Liver (tissue), 3 donors: ENCODE data around the gene MAP3K3.
"Not testable (repeated sequence)": the region's sequence is repeated elsewhere in the genome, so short reads cannot be mapped to it uniquely, and the experiment has no call there.

ENCODE experiments used
- RAD21 ChIP-seq, 2 donors: IDR thresholded peaks; 2 replicates each; pipeline ENCODE4 v1.6.1; 2016; ENCODE audit warnings: antibody characterized with exemption in 2 of 2, mild to moderate bottlenecking in 2 of 2
- YY1 ChIP-seq: IDR thresholded peaks from 2 replicates; pipeline ENCODE4 v1.6.1; 2016; ENCODE audit warnings: antibody characterized with exemption, mild to moderate bottlenecking
- TF ChIP-seq, protein P1 (sequence below): fragments of 150-350 bp; IDR thresholded peaks from 2 replicates; pipeline ENCODE4 v1.5.1; 2017; ENCODE audit warnings: improper control_type of control experiment, low read depth, low read length; ENCODE audit not compliant: missing input control
- TF ChIP-seq, protein P2 (sequence below): IDR thresholded peaks from 2 replicates; pipeline ENCODE4 v1.6.1; 2016; ENCODE audit warnings: antibody characterized with exemption
- donor health status: healthy.
- donor health status: healthy.

DNA sequence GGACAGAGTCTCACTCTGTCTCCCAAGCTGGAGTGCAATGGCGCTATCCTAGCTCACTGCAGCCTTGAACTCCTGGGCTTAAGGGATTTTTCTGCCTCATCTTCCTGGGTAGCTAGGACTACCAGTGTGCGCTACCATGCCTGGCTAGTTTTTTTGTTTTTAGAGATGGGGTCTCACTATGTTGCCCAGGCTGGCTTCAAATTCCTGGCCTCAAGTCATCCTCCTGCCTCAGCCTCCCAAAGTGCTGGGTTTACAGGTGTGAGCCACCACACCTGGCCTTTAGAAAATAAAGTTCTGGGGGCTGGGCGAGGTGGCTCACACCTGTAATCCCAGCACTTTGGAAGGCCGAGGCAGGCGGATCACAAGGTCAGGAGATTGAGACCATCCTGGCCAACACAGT lies 98.0 kb downstream of the MAP3K3 start:
- TF ChIP-seq, protein P1, sequence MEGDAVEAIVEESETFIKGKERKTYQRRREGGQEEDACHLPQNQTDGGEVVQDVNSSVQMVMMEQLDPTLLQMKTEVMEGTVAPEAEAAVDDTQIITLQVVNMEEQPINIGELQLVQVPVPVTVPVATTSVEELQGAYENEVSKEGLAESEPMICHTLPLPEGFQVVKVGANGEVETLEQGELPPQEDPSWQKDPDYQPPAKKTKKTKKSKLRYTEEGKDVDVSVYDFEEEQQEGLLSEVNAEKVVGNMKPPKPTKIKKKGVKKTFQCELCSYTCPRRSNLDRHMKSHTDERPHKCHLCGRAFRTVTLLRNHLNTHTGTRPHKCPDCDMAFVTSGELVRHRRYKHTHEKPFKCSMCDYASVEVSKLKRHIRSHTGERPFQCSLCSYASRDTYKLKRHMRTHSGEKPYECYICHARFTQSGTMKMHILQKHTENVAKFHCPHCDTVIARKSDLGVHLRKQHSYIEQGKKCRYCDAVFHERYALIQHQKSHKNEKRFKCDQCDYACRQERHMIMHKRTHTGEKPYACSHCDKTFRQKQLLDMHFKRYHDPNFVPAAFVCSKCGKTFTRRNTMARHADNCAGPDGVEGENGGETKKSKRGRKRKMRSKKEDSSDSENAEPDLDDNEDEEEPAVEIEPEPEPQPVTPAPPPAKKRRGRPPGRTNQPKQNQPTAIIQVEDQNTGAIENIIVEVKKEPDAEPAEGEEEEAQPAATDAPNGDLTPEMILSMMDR = not testable (repeated sequence)
- not testable (repeated sequence) for TF ChIP-seq RAD21 (IDR thresholded peaks at IDR 0.05); YY1
- TF ChIP-seq, protein P2, sequence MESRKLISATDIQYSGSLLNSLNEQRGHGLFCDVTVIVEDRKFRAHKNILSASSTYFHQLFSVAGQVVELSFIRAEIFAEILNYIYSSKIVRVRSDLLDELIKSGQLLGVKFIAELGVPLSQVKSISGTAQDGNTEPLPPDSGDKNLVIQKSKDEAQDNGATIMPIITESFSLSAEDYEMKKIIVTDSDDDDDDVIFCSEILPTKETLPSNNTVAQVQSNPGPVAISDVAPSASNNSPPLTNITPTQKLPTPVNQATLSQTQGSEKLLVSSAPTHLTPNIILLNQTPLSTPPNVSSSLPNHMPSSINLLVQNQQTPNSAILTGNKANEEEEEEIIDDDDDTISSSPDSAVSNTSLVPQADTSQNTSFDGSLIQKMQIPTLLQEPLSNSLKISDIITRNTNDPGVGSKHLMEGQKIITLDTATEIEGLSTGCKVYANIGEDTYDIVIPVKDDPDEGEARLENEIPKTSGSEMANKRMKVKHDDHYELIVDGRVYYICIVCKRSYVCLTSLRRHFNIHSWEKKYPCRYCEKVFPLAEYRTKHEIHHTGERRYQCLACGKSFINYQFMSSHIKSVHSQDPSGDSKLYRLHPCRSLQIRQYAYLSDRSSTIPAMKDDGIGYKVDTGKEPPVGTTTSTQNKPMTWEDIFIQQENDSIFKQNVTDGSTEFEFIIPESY = not testable (repeated sequence)
